Gastrocnemius medialis (tissue), 4 donors: ENCODE data around the gene COL20A1. TPM values are rescaled to one million over a fixed set of nuclear protein-coding genes. Genes with fewer than 3 reads are reported as not detected.

Experiments
- ATAC-seq, 2 donors: fragments of 150-250 bp; one replicate each; pipeline ENCODE4 v1.9.1; 2016
- DNase-seq, 2 donors: peaks; one replicate each; pipeline ENCODE4 v3.0.0-alpha.2; 2019
- H3K27ac ChIP-seq, 4 donors: fragments of 200-600 bp; sonication (generic); 1 replicate in 1 of 4; 2 replicates in 3 of 4; pipeline ENCODE4 v1.5.1; 2016 to 2018; ENCODE audit warnings: mild to moderate bottlenecking in 2 of 4, moderate library complexity in 1 of 4
- H3K27me3 ChIP-seq, 3 donors: fragments of 200-600 bp; sonication (generic) in 2 of 3; 1 replicate in 1 of 3; 2 replicates in 2 of 3; pipeline versions ENCODE4 v1.5.1 to v1.6.0; 2016 to 2019; ENCODE audit warnings: mild to moderate bottlenecking in 1 of 3, moderate library complexity in 1 of 3
- H3K36me3 ChIP-seq, 2 donors: fragments of 200-600 bp; sonication (generic) in 1 of 2; one replicate each; pipeline ENCODE4 v1.5.1; 2017 to 2018
- H3K4me1 ChIP-seq, 2 donors: fragments of 200-600 bp; sonication (generic) in 1 of 2; one replicate each; pipeline ENCODE4 v1.5.1; 2016 to 2017; ENCODE audit warnings: mild to moderate bottlenecking in 2 of 2
- H3K4me3 ChIP-seq, 4 donors: fragments of 200-600 bp; sonication (generic) in 3 of 4; 1 replicate in 1 of 4; 2 replicates in 3 of 4; pipeline ENCODE4 v1.5.1; 2016 to 2019; ENCODE audit warnings: mild to moderate bottlenecking in 2 of 4
- H3K9me3 ChIP-seq, 3 donors: fragments of 200-600 bp; sonication (generic) in 2 of 3; 1 replicate in 1 of 3; 2 replicates in 2 of 3; pipeline ENCODE4 v1.5.1; 2016 to 2019
- POLR2A ChIP-seq, 2 donors: fragments of 450-650 bp; IDR thresholded peaks; one replicate each; pipeline ENCODE4 v1.6.1; 2017; ENCODE audit warnings: antibody characterized with exemption in 2 of 2, mild to moderate bottlenecking in 2 of 2, moderate library complexity in 2 of 2
- in situ Hi-C, 4 donors: fragments of 200-750 bp; cut with MboI; loops; one replicate each; pipeline versions ENCODE4 v1.15.0 to v1.8.0; 2017; ENCODE audit warnings: low sequenced_read_pairs in 4 of 4
- intact Hi-C: fragments of 100-400 bp; cut with DNase I; formaldehyde crosslinking; loops from one replicate; pipeline ENCODE4 v1.15.1; 2023; ENCODE audit warnings: low total_unique reads
- total RNA-seq, 4 donors: library from RNA; depleted of rRNA; stranded (reverse); fragments of >200 nt; gene quantifications; one replicate each; pipeline versions ENCODE4 v1.1.0 to v1.2.3, GENCODE V29; 2016
- TF ChIP-seq, protein P1 (sequence below), 5 experiments: fragments of 450-650 bp in 3 of 5; fragments of 200-600 bp in 2 of 5; sonication (generic) in 2 of 5; IDR thresholded peaks in 4 of 5; conservative IDR thresholded peaks in 1 of 5; 1 replicate in 4 of 5; 2 replicates in 1 of 5; pipeline ENCODE4 v1.5.1; 2016 to 2019; ENCODE audit warnings: antibody characterized with exemption in 5 of 5, mild to moderate bottlenecking in 3 of 5, moderate library complexity in 3 of 5

COL20A1 gene
- total RNA-seq, 4 donors from 2014 or later = 0.23 TPM; not detected in 3

DNA sequence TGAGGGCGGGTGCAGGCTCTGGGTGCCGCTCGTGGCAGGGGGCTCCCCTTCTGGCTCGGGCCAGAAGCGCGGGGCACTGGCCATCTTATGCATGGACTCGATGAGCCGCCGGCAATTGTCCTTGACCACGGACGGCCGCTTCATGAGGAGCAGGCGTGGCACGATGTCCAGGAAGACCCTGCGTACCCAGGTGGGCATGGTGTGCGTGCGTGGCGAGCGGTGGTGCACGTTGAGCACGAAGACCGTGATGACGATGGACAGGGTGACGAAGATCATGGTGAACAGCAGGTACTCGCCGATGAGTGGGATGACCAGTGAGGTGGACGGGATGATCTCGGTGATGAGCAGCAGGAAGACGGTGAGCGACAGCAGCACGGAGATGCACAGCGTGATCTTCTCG is 57.2 kb downstream of the COL20A1 start:
- in situ Hi-C loops = no loop called here
- DNase-seq (no peak), ATAC-seq (no peak)
- TF ChIP-seq POLR2A (IDR thresholded peaks at IDR 0.05) = no peak
- TF ChIP-seq, protein P1, sequence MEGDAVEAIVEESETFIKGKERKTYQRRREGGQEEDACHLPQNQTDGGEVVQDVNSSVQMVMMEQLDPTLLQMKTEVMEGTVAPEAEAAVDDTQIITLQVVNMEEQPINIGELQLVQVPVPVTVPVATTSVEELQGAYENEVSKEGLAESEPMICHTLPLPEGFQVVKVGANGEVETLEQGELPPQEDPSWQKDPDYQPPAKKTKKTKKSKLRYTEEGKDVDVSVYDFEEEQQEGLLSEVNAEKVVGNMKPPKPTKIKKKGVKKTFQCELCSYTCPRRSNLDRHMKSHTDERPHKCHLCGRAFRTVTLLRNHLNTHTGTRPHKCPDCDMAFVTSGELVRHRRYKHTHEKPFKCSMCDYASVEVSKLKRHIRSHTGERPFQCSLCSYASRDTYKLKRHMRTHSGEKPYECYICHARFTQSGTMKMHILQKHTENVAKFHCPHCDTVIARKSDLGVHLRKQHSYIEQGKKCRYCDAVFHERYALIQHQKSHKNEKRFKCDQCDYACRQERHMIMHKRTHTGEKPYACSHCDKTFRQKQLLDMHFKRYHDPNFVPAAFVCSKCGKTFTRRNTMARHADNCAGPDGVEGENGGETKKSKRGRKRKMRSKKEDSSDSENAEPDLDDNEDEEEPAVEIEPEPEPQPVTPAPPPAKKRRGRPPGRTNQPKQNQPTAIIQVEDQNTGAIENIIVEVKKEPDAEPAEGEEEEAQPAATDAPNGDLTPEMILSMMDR (IDR thresholded peaks at IDR 0.05 in 4 of 5, conservative IDR thresholded peaks at IDR 0.05 in 1 of 5) = no peak
- Histone ChIP-seq H3K4me1 (no peaks in the 10 kb centered on the region), H3K4me3 (no peak overlapping the region), H3K9me3 (no peaks in the 10 kb centered on the region), H3K27ac (no peak overlapping the region), H3K27me3 (peaks cover 16 to 35% (median 19%) of the 10 kb centered on the region in 3 donors), H3K36me3 (no peaks in the 10 kb centered on the region)
- intact Hi-C loops = no loop called here

- in situ Hi-C loops = no loop called here
- no peak for ATAC-seq
- H3K27me3 ChIP-seq = peaks cover 14 to 29% (median 16%) of the 10 kb centered on the region in 3 donors
Measured at GRCh38 chr20:63350597-63351325, 57.8 kb downstream of the COL20A1 start.

DNA sequence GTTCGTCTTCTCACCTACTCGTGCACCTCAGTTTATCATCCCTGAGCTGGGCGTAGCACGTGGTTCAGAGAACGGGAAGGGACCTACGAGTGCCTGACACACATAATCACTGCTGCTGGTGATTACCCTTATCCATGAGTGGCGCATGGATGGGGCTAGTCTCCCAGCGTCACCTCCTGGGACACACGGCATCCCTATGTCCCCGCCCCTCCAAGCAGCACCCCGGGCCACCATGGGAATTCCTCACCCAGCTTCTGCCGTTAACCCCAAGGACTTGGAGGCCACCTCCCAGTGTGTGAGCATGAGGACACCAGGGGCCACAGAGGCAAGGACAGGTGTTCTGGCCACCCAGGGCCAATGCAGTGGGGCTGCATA is 58.3 kb downstream of the COL20A1 start:
- Histone ChIP-seq H3K4me1 (no peaks in the 10 kb centered on the region), H3K9me3 (no peaks in the 10 kb centered on the region), H3K27me3 (peaks cover 12 to 24% (median 13%) of the 10 kb centered on the region in 3 donors), H3K27ac (no peak overlapping the region), H3K4me3 (no peak overlapping the region), H3K36me3 (no peaks in the 10 kb centered on the region)
- intact Hi-C loops (no loop called here), in situ Hi-C loops (no loop called here)
- DNase-seq (no peak), ATAC-seq (no peak)
- TF ChIP-seq, protein P1 (IDR thresholded peaks at IDR 0.05 in 4 of 5, conservative IDR thresholded peaks at IDR 0.05 in 1 of 5) = no peak
- no peak for TF ChIP-seq POLR2A (IDR thresholded peaks at IDR 0.05)

More at GRCh38 chr20:63350597-63351325, 57.8 kb downstream of the COL20A1 start:
- intact Hi-C loops = no loop called here
- DNase-seq = no peak
- no peaks in the 10 kb centered on the region for H3K4me1 ChIP-seq
- TF ChIP-seq, protein P1 (IDR thresholded peaks at IDR 0.05 in 4 of 5, conservative IDR thresholded peaks at IDR 0.05 in 1 of 5) = no peak
- no peak for TF ChIP-seq POLR2A (IDR thresholded peaks at IDR 0.05)
- no peak overlapping the region for H3K4me3 ChIP-seq
- no peak overlapping the region for H3K27ac ChIP-seq
- H3K9me3 ChIP-seq = no peaks in the 10 kb centered on the region
- H3K36me3 ChIP-seq = no peaks in the 10 kb centered on the region

- H3K4me3 ChIP-seq = no peak overlapping the region
- H3K27me3 ChIP-seq = peaks cover 7 to 17% (median 13%) of the 10 kb centered on the region in 3 donors
- ATAC-seq (no peak), DNase-seq (no peak)
- TF ChIP-seq, protein P1 (IDR thresholded peaks at IDR 0.05 in 4 of 5, conservative IDR thresholded peaks at IDR 0.05 in 1 of 5) = no peak
- no peak for TF ChIP-seq POLR2A (IDR thresholded peaks at IDR 0.05)
- H3K4me1 ChIP-seq = no peaks in the 10 kb centered on the region
- H3K27ac ChIP-seq = no peak overlapping the region
- no peaks in the 10 kb centered on the region for H3K36me3 ChIP-seq
- intact Hi-C loops = no loop called here
- in situ Hi-C loops = no loop called here
- no peaks in the 10 kb centered on the region for H3K9me3 ChIP-seq
Measured at GRCh38 chr20:63351811-63352591, 59.0 kb downstream of the COL20A1 start.
